VCaP (cell line): ENCODE measurements around the gene DLX3.

Experiments
- H3K27ac ChIP-seq: fragments of 450-650 bp; 2 replicates; pipeline ENCODE4 v1.5.1; 2017
- TF ChIP-seq, protein P1 (sequence below): fragments of 450-650 bp; conservative IDR thresholded peaks from 2 replicates; pipeline ENCODE4 v1.5.1; 2017; ENCODE audit warnings: mild to moderate bottlenecking, moderate library complexity

DLX3 gene

GRCh38 chr17:49984283-49984682 lies 10.7 kb downstream of the DLX3 start:
- TF ChIP-seq, protein P1, sequence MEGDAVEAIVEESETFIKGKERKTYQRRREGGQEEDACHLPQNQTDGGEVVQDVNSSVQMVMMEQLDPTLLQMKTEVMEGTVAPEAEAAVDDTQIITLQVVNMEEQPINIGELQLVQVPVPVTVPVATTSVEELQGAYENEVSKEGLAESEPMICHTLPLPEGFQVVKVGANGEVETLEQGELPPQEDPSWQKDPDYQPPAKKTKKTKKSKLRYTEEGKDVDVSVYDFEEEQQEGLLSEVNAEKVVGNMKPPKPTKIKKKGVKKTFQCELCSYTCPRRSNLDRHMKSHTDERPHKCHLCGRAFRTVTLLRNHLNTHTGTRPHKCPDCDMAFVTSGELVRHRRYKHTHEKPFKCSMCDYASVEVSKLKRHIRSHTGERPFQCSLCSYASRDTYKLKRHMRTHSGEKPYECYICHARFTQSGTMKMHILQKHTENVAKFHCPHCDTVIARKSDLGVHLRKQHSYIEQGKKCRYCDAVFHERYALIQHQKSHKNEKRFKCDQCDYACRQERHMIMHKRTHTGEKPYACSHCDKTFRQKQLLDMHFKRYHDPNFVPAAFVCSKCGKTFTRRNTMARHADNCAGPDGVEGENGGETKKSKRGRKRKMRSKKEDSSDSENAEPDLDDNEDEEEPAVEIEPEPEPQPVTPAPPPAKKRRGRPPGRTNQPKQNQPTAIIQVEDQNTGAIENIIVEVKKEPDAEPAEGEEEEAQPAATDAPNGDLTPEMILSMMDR: no peak
- H3K27ac ChIP-seq: no peak overlapping the region

GRCh38 chr17:49980703-49981197 lies 14.3 kb downstream of the DLX3 start:
- TF ChIP-seq, protein P1: no peak
- H3K27ac ChIP-seq: no peak overlapping the region

GRCh38 chr17:49979748-49980479 lies 15.1 kb downstream of the DLX3 start:
- H3K27ac ChIP-seq: no peak overlapping the region
- TF ChIP-seq, protein P1: no peak

- no peak overlapping the region for H3K27ac ChIP-seq
- TF ChIP-seq, protein P1: no peak
These were observed 16.5 kb downstream of the DLX3 start for GRCh38 chr17:49978501-49978900.

DNA sequence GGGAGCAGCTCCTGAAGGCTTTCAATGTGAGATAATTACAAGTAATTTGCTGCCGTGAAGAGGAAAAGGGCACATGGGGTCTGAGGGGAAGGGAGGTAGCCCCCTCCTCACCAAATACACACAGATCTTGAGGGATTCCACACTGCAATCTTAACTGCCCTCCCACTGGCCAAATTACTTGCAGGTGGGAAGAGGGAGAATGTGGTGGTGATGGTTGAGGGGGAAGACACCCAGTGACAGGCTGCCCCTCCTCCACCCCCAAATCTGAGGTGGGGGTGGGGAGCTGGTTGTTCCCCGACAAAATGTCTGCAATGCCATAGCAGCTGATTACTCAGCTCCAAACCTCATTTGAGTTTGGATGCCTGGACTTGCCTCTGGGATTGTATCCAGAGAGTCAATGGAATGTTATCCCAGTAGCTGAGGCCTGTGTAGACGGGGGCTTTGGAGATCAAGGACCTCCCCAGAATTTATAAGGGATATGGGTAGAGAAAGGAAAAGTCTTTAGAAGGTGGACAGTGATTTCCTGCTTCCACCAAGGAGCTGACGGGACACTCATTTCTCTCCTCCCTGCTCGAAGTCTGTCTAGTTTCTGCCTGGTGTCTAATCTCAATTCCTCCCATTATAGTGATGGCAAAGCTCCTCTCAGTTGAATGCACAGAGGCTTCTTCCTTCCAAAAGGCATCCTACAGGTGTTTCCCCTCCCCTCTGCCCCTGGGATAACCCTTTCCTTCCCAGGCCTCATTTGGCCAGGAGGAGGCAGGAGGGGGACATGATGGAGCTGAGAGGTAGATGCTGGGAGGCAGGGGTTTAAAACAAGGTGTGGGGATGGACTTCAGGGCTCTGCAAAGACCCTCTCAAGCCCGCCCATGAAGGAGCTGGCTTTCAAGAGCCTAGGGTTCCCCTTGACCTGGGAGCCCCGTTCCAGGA lies 17.3 kb downstream of the DLX3 start:
- TF ChIP-seq, protein P1: no peak
- no peak overlapping the region for H3K27ac ChIP-seq

DNA sequence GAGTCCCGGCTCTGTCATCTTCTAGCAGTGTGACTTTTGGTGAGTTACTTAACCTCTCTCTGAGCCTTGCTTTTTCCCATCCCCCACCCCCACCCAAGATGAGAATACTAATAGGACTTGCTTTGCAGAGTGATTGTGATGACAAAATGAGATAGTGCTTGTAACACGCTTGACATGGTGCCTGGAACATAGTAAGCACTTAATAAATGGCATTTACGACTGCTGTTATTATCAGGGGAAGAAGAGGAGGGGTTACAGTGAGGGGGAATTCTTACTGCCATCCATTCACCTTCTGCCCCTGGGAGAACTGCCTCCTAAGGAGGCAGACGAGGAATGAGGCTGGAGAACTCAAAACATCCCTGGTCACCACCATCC lies 18.2 kb downstream of the DLX3 start:
- TF ChIP-seq, protein P1: no peak
- no peak overlapping the region for H3K27ac ChIP-seq

DNA sequence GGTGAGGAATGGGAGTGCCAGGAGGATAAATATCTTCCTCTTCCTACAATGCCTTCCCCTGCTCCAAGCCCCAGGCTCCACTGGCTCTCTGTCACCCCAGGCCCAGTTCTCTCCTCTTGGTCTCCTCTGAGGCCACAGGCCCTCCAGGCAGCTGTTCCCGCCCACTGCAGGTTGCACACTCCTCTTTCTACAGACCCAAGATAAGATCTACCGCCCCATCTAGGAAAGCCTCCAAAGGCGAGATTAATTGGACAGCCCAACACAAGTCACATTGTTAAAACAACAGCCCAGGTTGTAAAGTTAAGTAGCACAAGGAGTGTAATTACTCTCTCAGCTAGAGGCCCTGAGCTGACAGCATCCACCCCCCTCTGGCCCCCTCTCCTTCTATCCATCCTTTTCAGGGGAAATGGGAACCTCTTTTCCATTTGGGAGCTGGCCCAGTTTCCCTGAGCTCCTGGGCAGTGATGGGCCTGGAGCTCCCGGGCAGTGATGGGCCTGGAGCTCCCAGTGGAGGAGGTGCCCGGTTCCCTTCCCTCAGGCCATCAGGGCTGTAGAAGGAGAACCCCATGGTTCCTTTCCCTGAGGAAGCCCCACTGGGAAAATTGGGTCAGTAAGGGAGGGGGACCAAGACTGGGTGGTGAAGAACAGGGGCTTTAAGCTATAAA lies 18.7 kb downstream of the DLX3 start:
- TF ChIP-seq, protein P1: no peak
- no peak overlapping the region for H3K27ac ChIP-seq
